Measurements from ENCODE around the gene LEMD1. TPM values are rescaled to one million over a fixed set of nuclear protein-coding genes. Genes with fewer than 3 reads are reported as not detected.

LEMD1 gene
- total RNA-seq, 1 donor, result 0.36 TPM

GRCh38 chr1:205456383-205456867 is 34.6 kb upstream of the LEMD1 start:
- DNase-seq (ENCODE audit: low read depth), result no peak
- H3K4me3 ChIP-seq (ENCODE audit: low read depth, low read length), result no peak overlapping the region
- no peak for TF ChIP-seq CTCF (IDR thresholded peaks at IDR 0.05; ENCODE audit: insufficient read depth, low read length)

GRCh38 chr1:205455581-205456382 is 33.9 kb upstream of the LEMD1 start, which contains the start of gene BLACAT1:
Gene BLACAT1, minus strand, starts transcription at chr1:205456045.
- TF ChIP-seq CTCF (IDR thresholded peaks at IDR 0.05; ENCODE audit: insufficient read depth, low read length), result no peak
- DNase-seq (ENCODE audit: low read depth), result no peak
- H3K4me3 ChIP-seq (ENCODE audit: low read depth, low read length), result no peak within 1 kb of the TSS

GRCh38 chr1:205454903-205455335 is 33.1 kb upstream of the LEMD1 start:
- H3K4me3 ChIP-seq (ENCODE audit: low read depth, low read length), result no peak overlapping the region
- TF ChIP-seq CTCF (IDR thresholded peaks at IDR 0.05; ENCODE audit: insufficient read depth, low read length), result no peak
- DNase-seq (ENCODE audit: low read depth), result no peak

DNA sequence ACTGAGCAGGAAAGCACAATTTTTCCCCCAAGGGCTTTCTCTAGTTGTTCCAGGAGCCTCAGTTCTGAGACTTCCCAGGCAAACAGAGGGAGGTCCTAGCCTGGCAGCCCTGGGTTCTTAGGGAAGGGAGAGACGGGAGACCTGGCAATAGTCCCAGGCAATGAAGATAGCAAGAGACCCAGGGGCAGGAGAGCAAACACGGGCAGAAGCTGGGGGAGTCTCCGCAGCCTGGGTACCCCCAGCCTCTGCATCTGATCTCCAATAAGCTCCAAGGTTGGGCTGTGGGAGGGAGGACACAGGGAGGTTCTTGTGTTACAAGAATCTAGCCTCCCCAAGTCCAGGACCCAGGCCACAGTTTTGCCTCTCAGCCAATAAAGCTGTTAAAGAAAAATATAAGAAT is 31.6 kb upstream of the LEMD1 start:
- no peak for TF ChIP-seq CTCF (IDR thresholded peaks at IDR 0.05; ENCODE audit: insufficient read depth, low read length)
- no peak overlapping the region for H3K4me3 ChIP-seq (ENCODE audit: low read depth, low read length)
- no peak for DNase-seq (ENCODE audit: low read depth)

GRCh38 chr1:205452933-205453332 is 31.1 kb upstream of the LEMD1 start:
- no peak for DNase-seq (ENCODE audit: low read depth)
- no peak overlapping the region for H3K4me3 ChIP-seq (ENCODE audit: low read depth, low read length)
- no peak for TF ChIP-seq CTCF (IDR thresholded peaks at IDR 0.05; ENCODE audit: insufficient read depth, low read length)

DNA sequence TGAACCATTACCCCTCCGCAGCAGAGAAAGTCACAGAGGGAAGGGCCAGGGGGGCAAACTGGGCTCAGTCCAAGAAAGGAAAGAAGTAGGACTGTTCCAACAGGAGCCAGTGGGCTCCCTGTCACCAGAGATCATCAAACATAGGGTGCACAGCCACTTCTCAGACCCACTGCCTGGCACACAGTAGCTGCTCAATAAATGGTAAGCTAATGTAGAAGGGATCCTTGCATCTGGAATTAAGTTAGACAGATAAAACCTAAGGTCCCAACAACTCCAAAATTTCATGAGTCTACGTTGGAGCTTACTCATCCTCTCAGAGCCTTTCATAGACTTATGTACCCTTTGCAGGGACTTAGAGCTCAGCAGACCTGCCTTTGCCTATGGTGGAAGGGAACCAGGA is 30.5 kb upstream of the LEMD1 start:
- TF ChIP-seq CTCF (IDR thresholded peaks at IDR 0.05; ENCODE audit: insufficient read depth, low read length), result no peak
- DNase-seq (ENCODE audit: low read depth), result no peak
- H3K4me3 ChIP-seq (ENCODE audit: low read depth, low read length), result no peak overlapping the region
